ENCODE data around the gene CPXM2. TPM values are rescaled to one million over a fixed set of nuclear protein-coding genes. Genes with fewer than 3 reads are reported as not detected.
A peak's percentile ranks its signal among the peaks of the same experiment; 100 is the strongest.

The CPXM2 gene
- total and polyA plus RNA-seq, 2 donors = 5.8 to 6.9 TPM

GRCh38 chr10:123769647-123770046 lies 122.0 kb downstream of the CPXM2 start:
- Histone ChIP-seq H3K36me3 (ENCODE audit: control insufficient read depth in 2 of 2, insufficient read depth in 2 of 2, low read length in 1 of 2) (no peaks in the 10 kb centered on the region), H3K4me3 (ENCODE audit: low read length in 2 of 2) (no peak overlapping the region), H3K27me3 (ENCODE audit: control insufficient read depth in 2 of 2, insufficient read depth in 1 of 2, low read length in 1 of 2) (peaks cover 0 to 2% of the 10 kb centered on the region in 2 donors), H3K27ac (ENCODE audit: low read depth in 1 of 2, low read length in 1 of 2) (no peak overlapping the region), H3K9me3 (ENCODE audit: control insufficient read depth in 2 of 2, insufficient read depth in 1 of 2, low read length in 1 of 2) (peaks cover 0 to 9% of the 10 kb centered on the region in 2 donors), H3K4me1 (ENCODE audit: control insufficient read depth in 2 of 2, insufficient read depth in 2 of 2, low read length in 2 of 2) (no peaks in the 10 kb centered on the region)
- 60% methylated on average over 4 of the region's 4 CpGs for WGBS
- DNase-seq (ENCODE audit: low read depth in 6 of 9, low spot score in 9 of 9) = no peak

DNA sequence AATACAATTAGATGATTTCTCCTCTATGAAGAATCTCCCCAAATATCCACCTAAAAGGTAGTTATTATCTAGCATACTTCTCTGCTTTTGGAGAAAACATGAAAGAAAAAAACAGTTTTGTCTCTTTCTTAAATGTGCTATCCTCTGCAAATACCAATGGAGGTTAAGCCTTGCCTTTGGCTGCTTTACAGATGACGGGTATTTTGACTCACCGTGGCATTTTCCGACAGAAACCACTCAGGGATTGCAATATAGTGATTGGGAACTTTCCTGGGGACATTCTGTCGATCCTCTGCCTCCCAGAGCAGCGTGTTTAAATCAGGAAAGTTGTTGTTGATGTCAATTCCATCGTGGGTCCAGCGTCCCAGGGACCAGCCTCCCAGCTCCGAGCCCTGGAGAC lies 124.8 kb downstream of the CPXM2 start:
- Histone ChIP-seq H3K27me3 (ENCODE audit: control insufficient read depth in 2 of 2, insufficient read depth in 1 of 2, low read length in 1 of 2) (peaks cover 0 to 4% of the 10 kb centered on the region in 2 donors), H3K4me3 (ENCODE audit: low read length in 2 of 2) (no peak overlapping the region), H3K36me3 (ENCODE audit: control insufficient read depth in 2 of 2, insufficient read depth in 2 of 2, low read length in 1 of 2) (no peaks in the 10 kb centered on the region), H3K27ac (ENCODE audit: low read depth in 1 of 2, low read length in 1 of 2) (no peak overlapping the region), H3K9me3 (ENCODE audit: control insufficient read depth in 2 of 2, insufficient read depth in 1 of 2, low read length in 1 of 2) (no peaks in the 10 kb centered on the region), H3K4me1 (ENCODE audit: control insufficient read depth in 2 of 2, insufficient read depth in 2 of 2, low read length in 2 of 2) (no peaks in the 10 kb centered on the region)
- DNase-seq (ENCODE audit: low read depth in 6 of 9, low spot score in 9 of 9) = no peak
- 89% methylated on average over 8 of the region's 8 CpGs for WGBS

DNA sequence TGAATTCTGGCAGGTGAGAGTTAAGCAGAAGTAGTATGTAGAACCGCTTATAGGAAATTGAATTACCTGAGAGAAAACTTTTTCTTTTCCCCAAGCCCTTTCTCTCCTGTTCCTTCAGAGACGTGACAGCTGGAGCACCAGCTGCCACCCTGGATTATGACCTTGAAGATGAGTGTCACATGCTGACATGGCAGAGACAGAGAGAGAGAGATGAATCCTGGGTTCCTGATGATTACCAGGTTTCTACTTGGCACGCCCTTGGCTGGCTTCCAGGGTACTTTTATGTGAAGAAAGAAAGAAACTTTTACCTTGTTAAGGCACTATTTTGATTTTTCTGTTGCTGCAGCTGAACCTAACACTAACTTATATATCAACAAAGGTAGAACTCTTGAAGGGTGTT lies 125.6 kb downstream of the CPXM2 start:
- no peaks in the 10 kb centered on the region for H3K4me1 ChIP-seq (ENCODE audit: control insufficient read depth in 2 of 2, insufficient read depth in 2 of 2, low read length in 2 of 2)
- no peak overlapping the region for H3K4me3 ChIP-seq (ENCODE audit: low read length in 2 of 2)
- no peak overlapping the region for H3K27ac ChIP-seq (ENCODE audit: low read depth in 1 of 2, low read length in 1 of 2)
- peaks cover 0 to 8% of the 10 kb centered on the region in 2 donors for H3K27me3 ChIP-seq (ENCODE audit: control insufficient read depth in 2 of 2, insufficient read depth in 1 of 2, low read length in 1 of 2)
- H3K9me3 ChIP-seq (ENCODE audit: control insufficient read depth in 2 of 2, insufficient read depth in 1 of 2, low read length in 1 of 2) = no peaks in the 10 kb centered on the region
- H3K36me3 ChIP-seq (ENCODE audit: control insufficient read depth in 2 of 2, insufficient read depth in 2 of 2, low read length in 1 of 2) = no peaks in the 10 kb centered on the region
- DNase-seq (ENCODE audit: low read depth in 6 of 9, low spot score in 9 of 9) = no peak
- WGBS = 89% methylated on average over 3 of the region's 3 CpGs

DNA sequence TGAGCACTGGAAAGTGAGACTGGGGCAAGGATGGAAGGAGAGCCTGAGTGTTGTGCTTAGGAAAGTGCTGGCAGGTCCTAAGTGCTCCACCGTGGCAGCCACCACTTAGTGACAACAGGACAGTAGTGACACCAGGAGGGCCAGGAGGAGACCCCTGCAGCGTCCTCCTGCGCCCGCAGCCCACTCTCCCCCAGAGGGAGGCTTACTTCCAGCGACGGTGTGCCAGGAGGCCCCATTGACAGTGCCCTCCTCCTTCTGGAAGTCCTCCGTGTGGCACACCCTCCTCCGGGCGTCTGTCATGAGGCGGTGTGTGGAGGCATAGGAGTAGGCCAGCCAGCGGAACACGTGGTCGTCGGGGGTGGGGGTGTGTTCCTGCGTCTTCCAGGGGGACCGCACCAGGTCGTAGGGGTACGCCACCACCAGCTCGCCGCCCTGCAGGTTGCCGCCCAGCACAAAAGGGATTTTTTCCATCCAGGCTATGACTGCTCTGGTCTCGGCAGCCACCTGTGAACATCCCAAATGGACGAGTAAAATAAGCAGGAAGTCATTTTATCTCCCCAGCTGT lies 129.9 kb downstream of the CPXM2 start:
- H3K4me1 ChIP-seq (ENCODE audit: control insufficient read depth in 2 of 2, insufficient read depth in 2 of 2, low read length in 2 of 2) = peaks cover 0 to 15% of the 10 kb centered on the region in 2 donors
- no peak overlapping the region for H3K27ac ChIP-seq (ENCODE audit: low read depth in 1 of 2, low read length in 1 of 2)
- DNase-seq (ENCODE audit: low read depth in 6 of 9, low spot score in 9 of 9) = no peak
- 85% methylated on average over 23 of the region's 23 CpGs for WGBS
- no peaks in the 10 kb centered on the region for H3K9me3 ChIP-seq (ENCODE audit: control insufficient read depth in 2 of 2, insufficient read depth in 1 of 2, low read length in 1 of 2)
- H3K4me3 ChIP-seq (ENCODE audit: low read length in 2 of 2) = no peak overlapping the region
- H3K27me3 ChIP-seq (ENCODE audit: control insufficient read depth in 2 of 2, insufficient read depth in 1 of 2, low read length in 1 of 2) = peaks cover 0 to 6% of the 10 kb centered on the region in 2 donors
- no peaks in the 10 kb centered on the region for H3K36me3 ChIP-seq (ENCODE audit: control insufficient read depth in 2 of 2, insufficient read depth in 2 of 2, low read length in 1 of 2)

DNA sequence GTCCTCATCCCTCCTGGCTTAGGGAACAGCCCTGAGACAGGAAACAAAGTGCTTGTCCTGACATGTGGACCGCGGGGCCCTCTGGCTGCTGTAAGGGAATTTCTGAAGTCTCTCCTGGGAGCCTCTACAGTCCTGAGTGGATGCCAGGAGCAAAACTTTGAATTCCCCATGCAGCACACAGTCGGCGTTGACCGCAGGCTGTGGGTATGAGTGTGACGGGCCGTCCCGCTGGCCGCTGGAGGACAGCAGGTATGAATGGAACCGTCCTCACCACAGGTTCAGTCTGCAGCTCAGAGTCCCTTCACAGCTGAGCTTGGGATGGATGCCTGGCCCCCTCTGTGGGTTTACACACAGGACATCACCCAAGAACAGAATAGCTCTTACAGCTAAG lies 130.6 kb downstream of the CPXM2 start:
- no peaks in the 10 kb centered on the region for H3K9me3 ChIP-seq (ENCODE audit: control insufficient read depth in 2 of 2, insufficient read depth in 1 of 2, low read length in 1 of 2)
- peaks cover 0 to 6% of the 10 kb centered on the region in 2 donors for H3K27me3 ChIP-seq (ENCODE audit: control insufficient read depth in 2 of 2, insufficient read depth in 1 of 2, low read length in 1 of 2)
- no peaks in the 10 kb centered on the region for H3K36me3 ChIP-seq (ENCODE audit: control insufficient read depth in 2 of 2, insufficient read depth in 2 of 2, low read length in 1 of 2)
- H3K4me3 ChIP-seq (ENCODE audit: low read length in 2 of 2) = no peak overlapping the region
- no peak overlapping the region for H3K27ac ChIP-seq (ENCODE audit: low read depth in 1 of 2, low read length in 1 of 2)
- peaks cover 0 to 15% of the 10 kb centered on the region in 2 donors for H3K4me1 ChIP-seq (ENCODE audit: control insufficient read depth in 2 of 2, insufficient read depth in 2 of 2, low read length in 2 of 2)
- WGBS = 82% methylated on average over 10 of the region's 10 CpGs
- no peak for DNase-seq (ENCODE audit: low read depth in 6 of 9, low spot score in 9 of 9)

GRCh38 chr10:123760356-123761037 lies 131.1 kb downstream of the CPXM2 start:
- Histone ChIP-seq H3K4me3 (ENCODE audit: low read length in 2 of 2) (no peak overlapping the region), H3K27me3 (ENCODE audit: control insufficient read depth in 2 of 2, insufficient read depth in 1 of 2, low read length in 1 of 2) (peaks cover 0 to 6% of the 10 kb centered on the region in 2 donors), H3K27ac (ENCODE audit: low read depth in 1 of 2, low read length in 1 of 2) (no peak overlapping the region), H3K9me3 (ENCODE audit: control insufficient read depth in 2 of 2, insufficient read depth in 1 of 2, low read length in 1 of 2) (no peaks in the 10 kb centered on the region), H3K4me1 (ENCODE audit: control insufficient read depth in 2 of 2, insufficient read depth in 2 of 2, low read length in 2 of 2) (peaks cover 0 to 15% of the 10 kb centered on the region in 2 donors), H3K36me3 (ENCODE audit: control insufficient read depth in 2 of 2, insufficient read depth in 2 of 2, low read length in 1 of 2) (no peaks in the 10 kb centered on the region)
- WGBS = 70% methylated on average over 10 of the region's 10 CpGs
- DNase-seq (ENCODE audit: low read depth in 6 of 9, low spot score in 9 of 9) = no peak

DNA sequence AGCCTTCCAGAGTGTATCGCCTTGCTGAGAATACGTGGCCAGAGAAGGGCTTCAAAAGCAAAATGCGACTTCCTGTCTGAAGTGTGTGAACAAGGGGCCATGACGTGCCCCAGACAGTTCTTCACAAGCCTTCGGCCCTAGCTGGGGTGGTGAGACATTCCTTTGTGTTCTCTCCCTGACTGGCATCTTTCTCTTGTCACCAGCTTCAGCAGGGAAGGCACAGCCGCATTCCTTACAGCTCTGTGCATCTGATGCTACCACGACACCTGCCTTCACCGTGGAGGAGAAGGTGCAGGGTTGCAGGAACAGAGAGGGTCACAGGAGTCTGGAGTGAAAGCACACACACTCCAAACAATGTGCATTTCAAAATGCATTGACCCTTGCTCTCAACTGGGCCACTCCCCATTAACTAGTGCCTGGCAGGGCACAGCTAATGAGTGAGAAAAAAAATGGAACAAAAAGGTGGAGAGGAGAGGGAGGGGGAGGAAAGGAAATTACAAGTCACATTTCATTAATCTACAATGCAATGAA lies 132.0 kb downstream of the CPXM2 start:
- no peak overlapping the region for H3K27ac ChIP-seq (ENCODE audit: low read depth in 1 of 2, low read length in 1 of 2)
- peaks cover 0 to 6% of the 10 kb centered on the region in 2 donors for H3K27me3 ChIP-seq (ENCODE audit: control insufficient read depth in 2 of 2, insufficient read depth in 1 of 2, low read length in 1 of 2)
- DNase-seq (ENCODE audit: low read depth in 6 of 9, low spot score in 9 of 9) = peak in 1 of 9 donors; percentile 13
- H3K36me3 ChIP-seq (ENCODE audit: control insufficient read depth in 2 of 2, insufficient read depth in 2 of 2, low read length in 1 of 2) = no peaks in the 10 kb centered on the region
- peaks cover 0 to 15% of the 10 kb centered on the region in 2 donors for H3K4me1 ChIP-seq (ENCODE audit: control insufficient read depth in 2 of 2, insufficient read depth in 2 of 2, low read length in 2 of 2)
- H3K9me3 ChIP-seq (ENCODE audit: control insufficient read depth in 2 of 2, insufficient read depth in 1 of 2, low read length in 1 of 2) = no peaks in the 10 kb centered on the region
- H3K4me3 ChIP-seq (ENCODE audit: low read length in 2 of 2) = no peak overlapping the region
- WGBS = 63% methylated on average over 8 of the region's 8 CpGs

DNA sequence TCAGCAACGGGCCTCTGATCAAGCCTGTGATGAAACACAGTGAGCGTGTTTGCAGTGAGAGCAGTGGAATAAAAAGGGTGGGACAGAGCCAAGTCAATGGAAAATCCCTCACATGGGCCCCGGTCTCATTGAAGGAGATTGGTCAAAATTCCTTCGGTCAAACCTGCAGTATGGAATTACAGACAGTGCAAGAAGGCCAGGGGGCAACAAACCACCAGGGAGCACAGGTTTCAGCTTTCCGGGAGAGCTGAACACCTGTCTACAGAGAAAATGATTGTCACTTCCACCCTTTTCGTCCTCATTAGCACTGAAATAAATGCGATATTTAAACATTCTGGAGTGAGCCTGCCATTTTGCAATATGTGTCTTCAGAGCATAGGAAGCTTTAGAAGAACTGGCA lies 132.6 kb downstream of the CPXM2 start:
- no peak for DNase-seq (ENCODE audit: low read depth in 6 of 9, low spot score in 9 of 9)
- no peak overlapping the region for H3K27ac ChIP-seq (ENCODE audit: low read depth in 1 of 2, low read length in 1 of 2)
- H3K4me3 ChIP-seq (ENCODE audit: low read length in 2 of 2) = no peak overlapping the region
- peaks cover 0 to 15% of the 10 kb centered on the region in 2 donors for H3K4me1 ChIP-seq (ENCODE audit: control insufficient read depth in 2 of 2, insufficient read depth in 2 of 2, low read length in 2 of 2)
- H3K36me3 ChIP-seq (ENCODE audit: control insufficient read depth in 2 of 2, insufficient read depth in 2 of 2, low read length in 1 of 2) = no peaks in the 10 kb centered on the region
- peaks cover 0 to 8% of the 10 kb centered on the region in 2 donors for H3K27me3 ChIP-seq (ENCODE audit: control insufficient read depth in 2 of 2, insufficient read depth in 1 of 2, low read length in 1 of 2)
- WGBS = 91% methylated on average over 7 of the region's 7 CpGs
- no peaks in the 10 kb centered on the region for H3K9me3 ChIP-seq (ENCODE audit: control insufficient read depth in 2 of 2, insufficient read depth in 1 of 2, low read length in 1 of 2)

DNA sequence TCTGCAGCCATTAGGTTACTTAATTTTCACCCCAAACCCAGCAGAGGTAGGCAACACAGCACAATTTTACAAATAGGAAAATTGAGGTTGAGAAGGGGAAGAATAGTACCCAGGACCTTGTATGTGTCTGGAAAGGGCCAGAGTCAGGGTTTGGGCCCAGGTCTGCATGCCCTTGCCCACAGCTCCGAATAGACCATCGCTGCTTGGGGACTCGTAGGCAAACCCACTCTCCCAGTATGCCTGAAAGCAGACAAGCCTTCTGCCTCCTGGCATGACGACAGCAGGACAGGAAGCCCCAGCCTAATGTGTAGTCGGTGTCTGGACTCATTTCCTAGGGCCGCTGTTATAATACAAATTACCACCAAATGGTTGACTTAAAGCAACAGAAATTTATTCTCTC lies 133.8 kb downstream of the CPXM2 start:
- H3K27me3 ChIP-seq (ENCODE audit: control insufficient read depth in 2 of 2, insufficient read depth in 1 of 2, low read length in 1 of 2) = peaks cover 0 to 8% of the 10 kb centered on the region in 2 donors
- WGBS = 71% methylated on average over 6 of the region's 6 CpGs
- no peak for DNase-seq (ENCODE audit: low read depth in 6 of 9, low spot score in 9 of 9)

More for the DNA sequence above, 133.8 kb downstream of the CPXM2 start:
- Histone ChIP-seq H3K9me3 (ENCODE audit: control insufficient read depth in 2 of 2, insufficient read depth in 1 of 2, low read length in 1 of 2) (no peaks in the 10 kb centered on the region), H3K4me1 (ENCODE audit: control insufficient read depth in 2 of 2, insufficient read depth in 2 of 2, low read length in 2 of 2) (peaks cover 0 to 15% of the 10 kb centered on the region in 2 donors), H3K36me3 (ENCODE audit: control insufficient read depth in 2 of 2, insufficient read depth in 2 of 2, low read length in 1 of 2) (no peaks in the 10 kb centered on the region), H3K4me3 (ENCODE audit: low read length in 2 of 2) (no peak overlapping the region), H3K27ac (ENCODE audit: low read depth in 1 of 2, low read length in 1 of 2) (no peak overlapping the region)
